Stimulated activated naive CD4-positive, alpha-beta T cell treated with Interleukin-2 at 50 U/mL for 16 hours (primary cell): ENCODE results near the gene EXOC6.

Source experiments
- DNase-seq: peaks from one replicate; lab custom pipeline; 2025; lab: John Stamatoyannopoulos, UW

EXOC6 gene

GRCh38 chr10:93065675-93066543 is 217.6 kb downstream of the EXOC6 start:
- DNase-seq: no peak

GRCh38 chr10:93066544-93066913 is 218.2 kb downstream of the EXOC6 start:
- no peak for DNase-seq

- no peak for DNase-seq
Observed at GRCh38 chr10:93067443-93068365, 219.4 kb downstream of the EXOC6 start.

- DNase-seq: no peak
Observed at GRCh38 chr10:93068411-93069244, 220.3 kb downstream of the EXOC6 start.

- DNase-seq: no peak
Observed at GRCh38 chr10:93069245-93069561, 220.9 kb downstream of the EXOC6 start.

- no peak for DNase-seq
Observed at GRCh38 chr10:93070378-93071176, 222.3 kb downstream of the EXOC6 start.

GRCh38 chr10:93071177-93071472 is 222.8 kb downstream of the EXOC6 start:
- no peak for DNase-seq

- DNase-seq: no peak
Observed at GRCh38 chr10:93071674-93072224, 223.4 kb downstream of the EXOC6 start.

- no peak for DNase-seq
Observed at GRCh38 chr10:93072225-93072712, 223.9 kb downstream of the EXOC6 start.

GRCh38 chr10:93072713-93073538 is 224.6 kb downstream of the EXOC6 start:
- no peak for DNase-seq

GRCh38 chr10:93073539-93074146 is 225.3 kb downstream of the EXOC6 start, which contains the start of gene CYP26A1:
TSS of gene CYP26A1 (plus strand) at chr10:93073893. CDS start at chr10:93073935, 42 bp downstream.
- DNase-seq: no peak

GRCh38 chr10:93074147-93074596 is 225.9 kb downstream of the EXOC6 start:
- no peak for DNase-seq

GRCh38 chr10:93074597-93075368 is 226.5 kb downstream of the EXOC6 start:
- no peak for DNase-seq

GRCh38 chr10:93075369-93076221 is 227.3 kb downstream of the EXOC6 start:
- DNase-seq: no peak

GRCh38 chr10:93076871-93077270 is 228.6 kb downstream of the EXOC6 start:
- no peak for DNase-seq

- no peak for DNase-seq
Observed at GRCh38 chr10:93077860-93078337, 229.6 kb downstream of the EXOC6 start.

- no peak for DNase-seq
Observed at GRCh38 chr10:93079663-93080349, 231.5 kb downstream of the EXOC6 start.
